ENCODE data around the gene PIK3CG. TPM values are rescaled to one million over a fixed set of nuclear protein-coding genes. Genes with fewer than 3 reads are reported as not detected.
"Not testable (repeated sequence)": the region's sequence is repeated elsewhere in the genome, so short reads cannot be mapped to it uniquely, and the experiment has no call there.

The PIK3CG gene
- total RNA-seq, 2 experiments from 2014 or later = 47.3 to 49.6 TPM

- peaks cover 44% of the 10 kb centered on the region for H3K36me3 Mint-ChIP-seq (ENCODE audit: low read depth)
- ChIA-PET POLR2A (no interaction called here), CTCF (no interaction called here)
- no peak for DNase-seq
- no peak overlapping the region for H3K4me3 Mint-ChIP-seq
- no peaks in the 10 kb centered on the region for H3K9me3 Mint-ChIP-seq
- H3K27me3 Mint-ChIP-seq = no peaks in the 10 kb centered on the region
- H3K4me1 Mint-ChIP-seq = peaks cover 2% of the 10 kb centered on the region
- H3K27ac Mint-ChIP-seq = no peak overlapping the region
Measured at GRCh38 chr7:106905734-106906133, 40.7 kb downstream of the PIK3CG start.

GRCh38 chr7:106911959-106912358, 46.9 kb downstream of the PIK3CG start:
- DNase-seq = no peak
- Mint-ChIP-seq H3K27me3 (peaks cover 14% of the 10 kb centered on the region), H3K4me1 (peaks cover 6% of the 10 kb centered on the region), H3K36me3 (ENCODE audit: low read depth) (peaks cover 7% of the 10 kb centered on the region), H3K9me3 (no peaks in the 10 kb centered on the region), H3K27ac (no peak overlapping the region), H3K4me3 (no peak overlapping the region)
- CTCF ChIA-PET = no interaction called here
- POLR2A ChIA-PET = no interaction called here

- H3K27me3 Mint-ChIP-seq = peaks cover 14% of the 10 kb centered on the region
- CTCF ChIA-PET = no interaction called here
- H3K4me1 Mint-ChIP-seq = peaks cover 6% of the 10 kb centered on the region
- DNase-seq = no peak
- H3K27ac Mint-ChIP-seq = no peak overlapping the region
- no peak overlapping the region for H3K4me3 Mint-ChIP-seq
- POLR2A ChIA-PET = no interaction called here
- H3K9me3 Mint-ChIP-seq = no peaks in the 10 kb centered on the region
- H3K36me3 Mint-ChIP-seq (ENCODE audit: low read depth) = no peaks in the 10 kb centered on the region
Measured at GRCh38 chr7:106914018-106914607, 49.0 kb downstream of the PIK3CG start.

- no peaks in the 10 kb centered on the region for H3K36me3 Mint-ChIP-seq (ENCODE audit: low read depth)
- POLR2A ChIA-PET = no interaction called here
- H3K27ac Mint-ChIP-seq = no peak overlapping the region
- H3K4me3 Mint-ChIP-seq = no peak overlapping the region
- CTCF ChIA-PET = no interaction called here
- peaks cover 23% of the 10 kb centered on the region for H3K27me3 Mint-ChIP-seq
- H3K9me3 Mint-ChIP-seq = no peaks in the 10 kb centered on the region
- H3K4me1 Mint-ChIP-seq = peaks cover 6% of the 10 kb centered on the region
- no peak for DNase-seq
Measured at GRCh38 chr7:106915407-106915806, 50.3 kb downstream of the PIK3CG start.

DNA sequence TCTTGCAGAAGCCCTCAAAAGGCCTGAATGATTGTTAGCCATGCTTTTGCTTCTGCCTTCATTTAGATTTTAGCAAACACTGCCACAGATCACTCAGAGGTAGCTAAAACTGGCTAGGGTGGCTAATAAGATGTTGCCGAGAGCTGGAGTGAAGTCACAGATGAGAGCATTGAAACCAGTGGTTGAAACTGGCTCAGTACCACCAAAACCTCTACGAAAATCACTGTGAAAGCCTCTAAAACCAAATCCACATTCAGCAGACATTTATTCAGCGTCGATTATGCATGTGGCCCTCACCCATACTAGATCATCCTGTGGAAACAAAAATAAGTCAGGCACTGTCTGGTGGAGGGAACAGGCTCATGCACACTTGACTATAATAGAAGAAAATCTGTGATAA, 50.8 kb downstream of the PIK3CG start:
- Mint-ChIP-seq H3K27me3 (peaks cover 26% of the 10 kb centered on the region), H3K27ac (no peak overlapping the region), H3K4me1 (peaks cover 6% of the 10 kb centered on the region), H3K9me3 (no peaks in the 10 kb centered on the region), H3K4me3 (no peak overlapping the region), H3K36me3 (ENCODE audit: low read depth) (no peaks in the 10 kb centered on the region)
- CTCF ChIA-PET = interaction anchor here (0.5 kb wide), 1 partner anchor 235 kb away, joined by 3 read pairs; no protein-coding TSS in a partner anchor
- DNase-seq = no peak
- POLR2A ChIA-PET = no interaction called here

DNA sequence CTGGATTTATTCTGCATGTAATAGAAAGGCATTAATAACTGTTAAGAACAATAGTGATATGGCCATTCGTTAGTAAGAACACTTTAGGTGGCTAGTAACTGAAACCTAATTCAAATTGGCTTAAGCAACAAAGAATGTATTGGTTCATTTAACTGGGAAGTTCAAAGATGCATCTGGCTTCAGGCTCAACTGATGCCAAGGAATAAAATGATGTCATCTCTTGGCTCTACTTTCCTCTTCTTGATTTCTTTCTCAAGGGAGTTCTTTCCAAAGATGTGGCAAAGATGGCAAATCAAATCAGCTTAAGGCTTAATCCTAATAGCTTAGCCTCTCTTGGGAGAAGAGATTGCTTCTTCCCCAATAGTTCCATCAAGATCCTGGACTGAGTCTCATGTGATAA, 51.6 kb downstream of the PIK3CG start:
- peaks cover 6% of the 10 kb centered on the region for H3K4me1 Mint-ChIP-seq
- H3K4me3 Mint-ChIP-seq = no peak overlapping the region
- H3K27me3 Mint-ChIP-seq = peaks cover 33% of the 10 kb centered on the region
- CTCF ChIA-PET = no interaction called here
- no peak overlapping the region for H3K27ac Mint-ChIP-seq
- H3K36me3 Mint-ChIP-seq (ENCODE audit: low read depth) = no peaks in the 10 kb centered on the region
- no peak for DNase-seq
- H3K9me3 Mint-ChIP-seq = no peaks in the 10 kb centered on the region
- POLR2A ChIA-PET = no interaction called here

- peaks cover 42% of the 10 kb centered on the region for H3K27me3 Mint-ChIP-seq
- ChIA-PET POLR2A (no interaction called here), CTCF (no interaction called here)
- H3K27ac Mint-ChIP-seq = no peak overlapping the region
- DNase-seq = no peak
- H3K36me3 Mint-ChIP-seq (ENCODE audit: low read depth) = no peaks in the 10 kb centered on the region
- peaks cover 3% of the 10 kb centered on the region for H3K9me3 Mint-ChIP-seq
- H3K4me3 Mint-ChIP-seq = no peak overlapping the region
- peaks cover 6% of the 10 kb centered on the region for H3K4me1 Mint-ChIP-seq
Measured at GRCh38 chr7:106918991-106919390, 53.9 kb downstream of the PIK3CG start.

DNA sequence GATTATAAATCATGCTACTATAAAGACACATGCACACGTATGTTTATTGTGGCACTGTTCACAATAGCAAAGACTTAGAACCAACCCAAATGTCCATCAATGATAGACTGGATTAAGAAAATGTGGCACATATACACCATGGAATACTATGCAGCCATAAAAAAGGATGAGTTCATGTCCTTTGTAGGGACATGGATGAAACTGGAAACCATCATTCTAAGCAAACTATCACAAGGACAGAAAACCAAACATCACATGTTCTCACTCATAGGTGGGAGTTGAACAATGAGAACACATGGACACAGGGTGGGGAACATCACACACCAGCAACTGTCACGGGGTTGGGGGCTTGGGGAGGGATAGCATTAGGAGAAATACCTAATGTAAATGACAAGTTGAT, 59.4 kb downstream of the PIK3CG start:
- peaks cover 33% of the 10 kb centered on the region for H3K27me3 Mint-ChIP-seq
- H3K4me3 Mint-ChIP-seq; DNase-seq; CTCF ChIA-PET; POLR2A ChIA-PET; H3K27ac Mint-ChIP-seq; H3K36me3 Mint-ChIP-seq (ENCODE audit: low read depth); H3K9me3 Mint-ChIP-seq; H3K4me1 Mint-ChIP-seq: not testable (repeated sequence)

GRCh38 chr7:106926892-106927291, 61.8 kb downstream of the PIK3CG start:
- DNase-seq = no peak
- CTCF ChIA-PET = no interaction called here
- Mint-ChIP-seq H3K27ac (no peak overlapping the region), H3K4me3 (no peak overlapping the region), H3K4me1 (no peaks in the 10 kb centered on the region), H3K9me3 (peaks cover 5% of the 10 kb centered on the region), H3K36me3 (ENCODE audit: low read depth) (no peaks in the 10 kb centered on the region), H3K27me3 (peaks cover 13% of the 10 kb centered on the region)
- POLR2A ChIA-PET = no interaction called here

GRCh38 chr7:106927536-106927935, 62.5 kb downstream of the PIK3CG start:
- POLR2A ChIA-PET = no interaction called here
- H3K4me3 Mint-ChIP-seq = no peak overlapping the region
- no peaks in the 10 kb centered on the region for H3K36me3 Mint-ChIP-seq (ENCODE audit: low read depth)
- CTCF ChIA-PET = no interaction called here
- peaks cover 7% of the 10 kb centered on the region for H3K27me3 Mint-ChIP-seq
- no peak overlapping the region for H3K27ac Mint-ChIP-seq
- H3K9me3 Mint-ChIP-seq = peaks cover 2% of the 10 kb centered on the region
- DNase-seq = no peak
- no peaks in the 10 kb centered on the region for H3K4me1 Mint-ChIP-seq

GRCh38 chr7:106929616-106930015, 64.5 kb downstream of the PIK3CG start:
- H3K27me3 Mint-ChIP-seq; H3K4me1 Mint-ChIP-seq; DNase-seq; H3K4me3 Mint-ChIP-seq; CTCF ChIA-PET; POLR2A ChIA-PET; H3K27ac Mint-ChIP-seq; H3K9me3 Mint-ChIP-seq; H3K36me3 Mint-ChIP-seq (ENCODE audit: low read depth): not testable (repeated sequence)

- ChIA-PET POLR2A (no interaction called here), CTCF (no interaction called here)
- Mint-ChIP-seq H3K4me3 (no peak overlapping the region), H3K27ac (no peak overlapping the region), H3K27me3 (no peaks in the 10 kb centered on the region), H3K4me1 (no peaks in the 10 kb centered on the region), H3K9me3 (no peaks in the 10 kb centered on the region), H3K36me3 (ENCODE audit: low read depth) (no peaks in the 10 kb centered on the region)
- DNase-seq = no peak
Measured at GRCh38 chr7:106936236-106936635, 71.2 kb downstream of the PIK3CG start.

- CTCF ChIA-PET; H3K27ac Mint-ChIP-seq; H3K4me3 Mint-ChIP-seq; H3K36me3 Mint-ChIP-seq (ENCODE audit: low read depth); POLR2A ChIA-PET; DNase-seq; H3K27me3 Mint-ChIP-seq; H3K9me3 Mint-ChIP-seq; H3K4me1 Mint-ChIP-seq: not testable (repeated sequence)
Measured at GRCh38 chr7:106938122-106938521, 73.0 kb downstream of the PIK3CG start.

DNA sequence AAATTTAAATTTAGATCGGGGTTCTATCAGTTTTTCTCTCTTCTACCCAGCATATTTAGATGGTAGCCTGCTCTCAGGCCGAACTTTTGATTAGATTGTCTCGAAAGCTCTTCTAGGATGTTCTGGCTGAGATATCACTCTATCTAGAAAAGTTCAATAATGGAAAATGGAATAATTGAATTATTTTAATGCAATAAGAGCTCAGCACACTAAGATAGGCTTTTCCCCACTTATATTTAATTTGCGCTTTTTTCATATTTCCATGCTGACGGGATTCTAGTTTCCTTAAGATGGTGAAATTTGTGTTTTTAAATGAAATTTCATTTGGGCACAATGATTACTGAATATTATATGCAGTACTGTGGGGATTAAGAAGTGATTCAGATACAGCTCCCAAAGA, 73.7 kb downstream of the PIK3CG start:
- CTCF ChIA-PET = no interaction called here
- H3K27me3 Mint-ChIP-seq = no peaks in the 10 kb centered on the region
- DNase-seq = no peak
- no peak overlapping the region for H3K27ac Mint-ChIP-seq
- H3K4me3 Mint-ChIP-seq = no peak overlapping the region
- H3K4me1 Mint-ChIP-seq = no peaks in the 10 kb centered on the region
- POLR2A ChIA-PET = no interaction called here
- no peaks in the 10 kb centered on the region for H3K9me3 Mint-ChIP-seq
- no peaks in the 10 kb centered on the region for H3K36me3 Mint-ChIP-seq (ENCODE audit: low read depth)
